KMS-11 (cell line): Measurements from ENCODE around the gene MICAL3.

Experiments
- H2AFZ ChIP-seq: fragments of 200-600 bp; sonication (generic); 2 replicates; pipeline ENCODE4 v1.6.1; 2016; ENCODE audit warnings: antibody characterized with exemption, mixed run types, low read depth
- H3K27ac ChIP-seq: fragments of 200-600 bp; sonication (generic); 2 replicates; pipeline ENCODE4 v1.6.1; 2016; ENCODE audit warnings: mild to moderate bottlenecking, mixed run types
- H3K27me3 ChIP-seq: fragments of 200-600 bp; sonication (generic); 2 replicates; pipeline ENCODE4 v1.6.1; 2017; ENCODE audit warnings: mild to moderate bottlenecking, low read depth, mixed run types, moderate library complexity; ENCODE audit not compliant: insufficient read depth
- H3K36me3 ChIP-seq: fragments of 200-600 bp; sonication (generic); 2 replicates; pipeline ENCODE4 v1.6.1; 2017; ENCODE audit warnings: mild to moderate bottlenecking, mixed run types; ENCODE audit not compliant: insufficient read depth
- H3K4me1 ChIP-seq: fragments of 200-600 bp; sonication (generic); 2 replicates; pipeline ENCODE4 v1.6.1; 2016; ENCODE audit warnings: mild to moderate bottlenecking, low read depth, mixed run types; ENCODE audit not compliant: poor library complexity, severe bottlenecking
- H3K4me2 ChIP-seq: fragments of 200-600 bp; sonication (generic); 2 replicates; pipeline ENCODE4 v1.7.0; 2016; ENCODE audit warnings: mild to moderate bottlenecking, mixed run types
- H3K4me3 ChIP-seq: fragments of 200-600 bp; sonication (generic); IDR thresholded peaks from 2 replicates; pipeline ENCODE4 v1.6.1; 2017; ENCODE audit warnings: low read depth, low read length, mixed read lengths; ENCODE audit not compliant: insufficient read depth
- H3K79me2 ChIP-seq: fragments of 200-600 bp; sonication (generic); 2 replicates; pipeline ENCODE4 v1.6.1; 2016; ENCODE audit warnings: low read depth, mixed run types; ENCODE audit not compliant: insufficient read depth
- H3K9ac ChIP-seq: fragments of 200-600 bp; sonication (generic); 2 replicates; pipeline ENCODE4 v1.6.1; 2016; ENCODE audit warnings: mild to moderate bottlenecking, mixed run types
- H4K20me1 ChIP-seq: fragments of 200-600 bp; sonication (generic); 2 replicates; pipeline ENCODE4 v1.6.1; 2016; ENCODE audit warnings: mild to moderate bottlenecking, mixed run types; ENCODE audit not compliant: insufficient read depth
- CTCF ChIP-seq: fragments of 200-600 bp; sonication (generic); conservative IDR thresholded peaks from 2 replicates; pipeline ENCODE4 v1.6.1; 2017; ENCODE audit warnings: low read depth, mild to moderate bottlenecking, antibody characterized with exemption, low read length, moderate library complexity, mixed read lengths

MICAL3 gene

DNA sequence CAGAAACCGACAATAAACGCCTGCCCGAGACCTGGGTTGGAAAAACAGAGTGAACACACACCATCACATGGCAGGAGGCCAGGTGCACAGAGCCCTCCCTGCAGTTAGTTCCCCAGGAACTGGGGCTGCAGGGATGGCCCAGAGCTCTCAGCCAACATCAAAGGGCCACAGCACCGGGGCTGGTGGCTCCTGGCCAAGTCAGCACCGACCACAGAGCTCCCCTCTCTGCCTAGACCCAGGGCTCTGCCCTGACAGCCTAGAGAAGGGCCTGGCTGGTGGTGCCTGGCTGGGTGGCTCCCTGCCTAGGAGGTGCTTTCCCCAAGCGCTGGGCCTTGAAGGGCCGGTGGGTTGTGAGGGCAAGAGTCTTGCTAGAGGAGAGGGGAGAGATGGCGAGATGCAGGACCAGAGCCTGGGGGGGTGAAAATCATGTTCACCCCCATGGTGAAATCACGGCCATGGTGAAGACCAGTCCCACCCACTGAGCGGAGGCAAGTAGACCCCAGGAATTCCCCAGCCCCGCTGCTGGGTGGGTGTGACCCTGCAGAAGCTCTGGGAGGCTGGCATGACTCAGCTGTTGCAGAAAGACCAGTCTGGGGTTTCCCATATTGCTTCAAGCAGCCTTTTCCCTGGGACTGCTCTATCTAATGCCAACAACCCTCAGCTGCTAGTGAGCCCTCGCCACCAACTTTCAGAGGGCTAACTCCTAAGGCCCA, 242.9 kb downstream of the MICAL3 start:
- no peak for TF ChIP-seq CTCF
- Histone ChIP-seq H3K4me3 (no peak overlapping the region), H4K20me1 (no peaks in the 10 kb centered on the region), H3K4me2 (peak overlapping the region; percentile 69), H3K79me2 (peaks cover 18% of the 10 kb centered on the region), H3K27ac (peak overlapping the region; percentile 90), H2AFZ (peak overlapping the region; percentile 34; the same call in 1 of the 2 replicates), H3K4me1 (peaks cover 57% of the 10 kb centered on the region), H3K36me3 (no peaks in the 10 kb centered on the region), H3K9ac (peak overlapping the region; percentile 61), H3K27me3 (no peaks in the 10 kb centered on the region)

DNA sequence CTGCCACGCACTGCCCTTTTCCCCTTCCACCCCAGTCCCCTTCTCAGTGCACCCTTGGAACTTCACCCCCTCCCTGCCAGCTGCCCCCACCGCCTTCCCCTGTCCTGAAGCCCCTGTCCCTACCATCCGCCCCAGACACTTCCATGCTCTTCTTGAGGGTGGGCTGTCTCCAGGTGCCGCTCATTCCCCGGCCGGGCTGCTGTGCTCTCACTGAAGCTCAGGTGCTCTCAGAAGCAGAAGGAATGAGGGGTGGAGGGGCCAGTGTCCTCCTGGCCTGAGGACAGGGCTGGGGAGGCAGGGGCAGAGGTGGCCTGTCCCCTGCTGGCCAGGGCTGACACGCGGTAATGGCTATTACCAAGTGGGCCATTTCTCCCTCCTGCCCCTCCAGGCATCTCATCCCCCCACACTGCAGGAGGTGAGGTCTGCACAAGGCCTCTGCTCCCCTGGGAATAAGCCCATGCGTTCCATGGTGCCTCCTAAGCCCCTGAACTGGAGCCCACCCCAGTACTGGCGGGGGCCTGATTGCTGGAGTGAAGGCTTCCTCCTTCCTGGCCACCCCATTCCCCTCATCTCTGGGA, 243.5 kb downstream of the MICAL3 start:
- no peak overlapping the region for H3K4me3 ChIP-seq
- H3K36me3 ChIP-seq = no peaks in the 10 kb centered on the region
- no peak for TF ChIP-seq CTCF
- peaks cover 23% of the 10 kb centered on the region for H3K79me2 ChIP-seq
- peak overlapping the region; percentile 61; the same call in 1 of the 2 replicates for H3K9ac ChIP-seq
- peak overlapping the region; percentile 90 for H3K27ac ChIP-seq
- H2AFZ ChIP-seq = peak overlapping the region; percentile 34; the same call in 1 of the 2 replicates
- no peaks in the 10 kb centered on the region for H3K27me3 ChIP-seq
- peak overlapping the region; percentile 69; the same call in 1 of the 2 replicates for H3K4me2 ChIP-seq
- peaks cover 59% of the 10 kb centered on the region for H3K4me1 ChIP-seq
- no peaks in the 10 kb centered on the region for H4K20me1 ChIP-seq

- Histone ChIP-seq H3K4me3 (no peak overlapping the region), H3K27me3 (no peaks in the 10 kb centered on the region), H3K36me3 (no peaks in the 10 kb centered on the region), H3K9ac (no peak overlapping the region; the same call in 1 of the 2 replicates), H2AFZ (no peak overlapping the region), H3K27ac (peak overlapping the region; percentile 90), H3K4me1 (peaks cover 65% of the 10 kb centered on the region), H4K20me1 (no peaks in the 10 kb centered on the region), H3K79me2 (peaks cover 23% of the 10 kb centered on the region), H3K4me2 (peak overlapping the region; percentile 69)
- TF ChIP-seq CTCF = no peak
Observed at GRCh38 chr22:17780116-17780740, 244.1 kb downstream of the MICAL3 start.

- TF ChIP-seq CTCF = no peak
- Histone ChIP-seq H3K4me3 (no peak overlapping the region), H3K79me2 (peaks cover 23% of the 10 kb centered on the region)
Observed at GRCh38 chr22:17779286-17780115, 244.9 kb downstream of the MICAL3 start.

More at GRCh38 chr22:17779286-17780115, 244.9 kb downstream of the MICAL3 start:
- peak overlapping the region; percentile 69 for H3K4me2 ChIP-seq
- no peaks in the 10 kb centered on the region for H4K20me1 ChIP-seq
- H3K36me3 ChIP-seq = no peaks in the 10 kb centered on the region
- no peak overlapping the region for H2AFZ ChIP-seq
- peak overlapping the region; percentile 90 for H3K27ac ChIP-seq
- no peaks in the 10 kb centered on the region for H3K27me3 ChIP-seq
- peaks cover 70% of the 10 kb centered on the region for H3K4me1 ChIP-seq
- no peak overlapping the region; the same call in 1 of the 2 replicates for H3K9ac ChIP-seq
